Esophagus (tissue), 2 donors: ENCODE results near the gene ELN. TPM values are rescaled to one million over a fixed set of nuclear protein-coding genes. Genes with fewer than 3 reads are reported as not detected.

Experiments
- H3K27ac ChIP-seq, 2 donors: one replicate each; pipeline ENCODE4 v1.5.1; 2013; ENCODE audit warnings: low read depth in 2 of 2, mild to moderate bottlenecking in 2 of 2, inconsistent platforms in 1 of 2, low read length in 1 of 2, moderate library complexity in 1 of 2
- H3K27me3 ChIP-seq, 2 donors: one replicate each; pipeline ENCODE4 v1.6.1; 2013; ENCODE audit warnings: low read length in 2 of 2, control low read depth in 1 of 2, mild to moderate bottlenecking in 1 of 2; ENCODE audit not compliant: insufficient read depth in 2 of 2, control insufficient read depth in 1 of 2
- H3K36me3 ChIP-seq, 2 donors: one replicate each; pipeline ENCODE4 v1.6.1; 2013; ENCODE audit warnings: low read length in 1 of 2; ENCODE audit not compliant: control insufficient read depth in 2 of 2, insufficient read depth in 2 of 2
- H3K4me1 ChIP-seq, 2 donors: one replicate each; pipeline ENCODE4 v1.6.1; 2013; ENCODE audit warnings: low read length in 1 of 2; ENCODE audit not compliant: control insufficient read depth in 2 of 2, insufficient read depth in 2 of 2
- H3K4me3 ChIP-seq, 2 donors: one replicate each; pipeline ENCODE4 v1.5.1; 2013; ENCODE audit warnings: low read length in 2 of 2, mild to moderate bottlenecking in 2 of 2, low read depth in 1 of 2, moderate library complexity in 1 of 2
- H3K9me3 ChIP-seq, 2 donors: one replicate each; pipeline ENCODE4 v1.6.1; 2013; ENCODE audit warnings: mild to moderate bottlenecking in 2 of 2, low read depth in 1 of 2, low read length in 1 of 2, moderate library complexity in 1 of 2; ENCODE audit not compliant: control insufficient read depth in 2 of 2, insufficient read depth in 1 of 2
- WGBS, 2 donors: extraction: QIAGEN DNeasy Blood & Tissue Kit; methylation state at CpG; one replicate each; pipeline ENCODE4 v1.1.7; 2013; 5-methylcytosine and 5-hydroxymethylcytosine counted together
- polyA plus RNA-seq, 2 donors: library from polyadenylated mRNA; stranded (reverse); fragments of 200-250 nt; gene quantifications; one replicate each; pipeline ENCODE4 v1.2.3, GENCODE V29; 2013
- donor health status: healthy with polysubstance abuse.
- donor health status: Bipolar disorder and iron deficiency.

The ELN gene
- polyA plus RNA-seq, 2 donors: 12.6 to 25.7 TPM

- Histone ChIP-seq H3K4me1 (peaks cover 0 to 7% of the 10 kb centered on the region in 2 donors), H3K27me3 (no peaks in the 10 kb centered on the region), H3K4me3 (no peak overlapping the region), H3K9me3 (no peaks in the 10 kb centered on the region), H3K27ac (no peak overlapping the region), H3K36me3 (no peaks in the 10 kb centered on the region)
- WGBS, 2 donors: 96% methylated on average over 2 of the region's 2 CpGs
Measured at GRCh38 chr7:74078461-74078860, 50.5 kb downstream of the ELN start.

- 87 to 89% methylated on average over 9 of the region's 9 CpGs for WGBS, 2 donors
- peaks cover 4 to 17% of the 10 kb centered on the region in 2 donors for H3K4me1 ChIP-seq
- H3K27ac ChIP-seq: no peak overlapping the region
- H3K27me3 ChIP-seq: no peaks in the 10 kb centered on the region
- no peaks in the 10 kb centered on the region for H3K9me3 ChIP-seq
- peaks cover 0 to 2% of the 10 kb centered on the region in 2 donors for H3K36me3 ChIP-seq
- H3K4me3 ChIP-seq: no peak overlapping the region
Measured at GRCh38 chr7:74082770-74083116, 54.8 kb downstream of the ELN start.

GRCh38 chr7:74083117-74083876 lies 55.3 kb downstream of the ELN start, which contains the start of gene LIMK1:
TSS of gene LIMK1 (plus strand) at chr7:74083804. CDS start at chr7:74083991, 187 bp downstream.
- Histone ChIP-seq H3K27me3 (no peaks in the 10 kb centered on the region), H3K4me3 (peak within 1 kb of the TSS; percentile 57 to 76), H3K27ac (peak within 1 kb of the TSS; percentile 5 to 72)

GRCh38 chr7:74083928-74084721 lies 56.2 kb downstream of the ELN start:
- Histone ChIP-seq H3K36me3 (peaks cover 0 to 2% of the 10 kb centered on the region in 2 donors), H3K4me1 (peaks cover 4 to 16% of the 10 kb centered on the region in 2 donors), H3K9me3 (no peaks in the 10 kb centered on the region), H3K27ac (peak overlapping the region; percentile 5 to 72), H3K27me3 (no peaks in the 10 kb centered on the region), H3K4me3 (peak overlapping the region; percentile 57 to 76)
- 2% methylated on average over 40 to 61 of the region's 61 CpGs for WGBS, 2 donors

More at GRCh38 chr7:74083117-74083876, 55.3 kb downstream of the ELN start, which contains the start of gene LIMK1:
- Histone ChIP-seq H3K9me3 (no peaks in the 10 kb centered on the region), H3K4me1 (peaks cover 4 to 17% of the 10 kb centered on the region in 2 donors), H3K36me3 (peaks cover 0 to 2% of the 10 kb centered on the region in 2 donors)
- 10 to 12% methylated on average over 53 to 71 of the region's 71 CpGs for WGBS, 2 donors

- H3K27ac ChIP-seq: peak overlapping the region in 1 of 2 donors; percentile 5
- H3K4me3 ChIP-seq: peak overlapping the region; percentile 57 to 76
- 55 to 58% methylated on average over 6 of the region's 6 CpGs for WGBS, 2 donors
Measured at GRCh38 chr7:74084722-74085578, 57.0 kb downstream of the ELN start.

GRCh38 chr7:74087791-74088453 lies 59.9 kb downstream of the ELN start:
- H3K27ac ChIP-seq: no peak overlapping the region

More at GRCh38 chr7:74084722-74085578, 57.0 kb downstream of the ELN start:
- Histone ChIP-seq H3K27me3 (no peaks in the 10 kb centered on the region), H3K9me3 (no peaks in the 10 kb centered on the region), H3K4me1 (peaks cover 4 to 15% of the 10 kb centered on the region in 2 donors), H3K36me3 (peaks cover 0 to 2% of the 10 kb centered on the region in 2 donors)

GRCh38 chr7:74092321-74092963 lies 64.5 kb downstream of the ELN start:
- Histone ChIP-seq H3K4me3 (no peak overlapping the region), H3K36me3 (peaks cover 0 to 9% of the 10 kb centered on the region in 2 donors), H3K4me1 (peaks cover 10 to 21% of the 10 kb centered on the region in 2 donors), H3K27ac (peak overlapping the region; percentile 47 to 54), H3K9me3 (peaks cover 0 to 4% of the 10 kb centered on the region in 2 donors), H3K27me3 (no peaks in the 10 kb centered on the region)
- 64 to 78% methylated on average over 11 to 13 of the region's 13 CpGs for WGBS, 2 donors

More at GRCh38 chr7:74087791-74088453, 59.9 kb downstream of the ELN start:
- peaks cover 0 to 5% of the 10 kb centered on the region in 2 donors for H3K36me3 ChIP-seq
- no peak overlapping the region for H3K4me3 ChIP-seq
- H3K9me3 ChIP-seq: no peaks in the 10 kb centered on the region
- no peaks in the 10 kb centered on the region for H3K27me3 ChIP-seq
- WGBS, 2 donors: 93 to 94% methylated on average over 10 of the region's 10 CpGs
- peaks cover 4 to 19% of the 10 kb centered on the region in 2 donors for H3K4me1 ChIP-seq

GRCh38 chr7:74092964-74093471 lies 65.0 kb downstream of the ELN start:
- Histone ChIP-seq H3K4me1 (peaks cover 10 to 21% of the 10 kb centered on the region in 2 donors), H3K4me3 (no peak overlapping the region), H3K36me3 (peaks cover 2 to 12% of the 10 kb centered on the region in 2 donors), H3K27ac (peak overlapping the region; percentile 47 to 54), H3K9me3 (peaks cover 0 to 8% of the 10 kb centered on the region in 2 donors), H3K27me3 (no peaks in the 10 kb centered on the region)
- WGBS, 2 donors: 48 to 63% methylated on average over 12 of the region's 12 CpGs
